Keratinocyte (primary cell): ENCODE measurements around the gene TTC21B. TPM values are rescaled to one million over a fixed set of nuclear protein-coding genes. Genes with fewer than 3 reads are reported as not detected.

Experiments
- DNase-seq: peaks from one replicate; pipeline ENCODE4 v3.0.0-alpha.2; 2011; ENCODE audit warnings: low read depth, missing footprints, low spot score
- FAIRE-seq: peaks from 2 replicates; lab custom pipeline; 2011; peaks lifted over from hg19 to GRCh38; lab: Jason Lieb, UNC
- H2AFZ ChIP-seq: 2 replicates; pipeline ENCODE4 v1.6.0; 2012; ENCODE audit warnings: low read length, control low read depth, inconsistent platforms; ENCODE audit not compliant: control insufficient read depth
- H3K27ac ChIP-seq: 2 replicates; pipeline ENCODE4 v1.5.1; 2011; ENCODE audit warnings: low read length; ENCODE audit not compliant: control insufficient read depth, insufficient read depth
- H3K27me3 ChIP-seq: 3 replicates; pipeline ENCODE4 v1.6.0; 2011; ENCODE audit warnings: low read length; ENCODE audit not compliant: control insufficient read depth, insufficient read depth; ENCODE audit errors: extremely low read depth
- H3K36me3 ChIP-seq, 2 experiments: 2 replicates in 1 of 2; 3 replicates in 1 of 2; pipeline ENCODE4 v1.5.1; 2011; ENCODE audit warnings: low read length in 2 of 2, mild to moderate bottlenecking in 1 of 2; ENCODE audit not compliant: control insufficient read depth in 2 of 2, insufficient read depth in 2 of 2; ENCODE audit errors: extremely low read depth in 1 of 2
- H3K4me1 ChIP-seq: 3 replicates; pipeline ENCODE4 v1.5.1; 2011; ENCODE audit warnings: low read length; ENCODE audit not compliant: control insufficient read depth, insufficient read depth; ENCODE audit errors: extremely low read depth
- H3K4me2 ChIP-seq: 3 replicates; pipeline ENCODE4 v1.6.0; 2011; ENCODE audit warnings: low read depth, low read length; ENCODE audit not compliant: control insufficient read depth, insufficient read depth; ENCODE audit errors: extremely low read depth
- H3K4me3 ChIP-seq, 3 experiments: fragments of 200-600 bp in 1 of 3; sonication (generic) in 1 of 3; 2 replicates in 2 of 3; 3 replicates in 1 of 3; pipeline ENCODE4 v1.5.1; 2011 to 2016; ENCODE audit warnings: low read length in 3 of 3, mild to moderate bottlenecking in 3 of 3, control low read depth in 2 of 3, inconsistent platforms in 1 of 3, low read depth in 1 of 3, mixed read lengths in 1 of 3, mixed run types in 1 of 3, moderate library complexity in 1 of 3; ENCODE audit not compliant: control insufficient read depth in 2 of 3, insufficient read depth in 2 of 3; ENCODE audit errors: extremely low read depth in 1 of 3
- H3K79me2 ChIP-seq: 2 replicates; pipeline ENCODE4 v1.6.0; 2012; ENCODE audit warnings: low read length; ENCODE audit not compliant: control insufficient read depth, insufficient read depth
- H3K9ac ChIP-seq: 3 replicates; pipeline ENCODE4 v1.6.0; 2011; ENCODE audit warnings: low read length; ENCODE audit not compliant: control insufficient read depth, insufficient read depth; ENCODE audit errors: extremely low read depth
- H3K9me1 ChIP-seq: 3 replicates; pipeline ENCODE4 v1.6.0; 2011; ENCODE audit warnings: low read length; ENCODE audit not compliant: control insufficient read depth, insufficient read depth; ENCODE audit errors: extremely low read depth
- H3K9me3 ChIP-seq: 2 replicates; pipeline ENCODE4 v1.5.1; 2012; ENCODE audit warnings: low read depth, low read length; ENCODE audit not compliant: control insufficient read depth
- H4K20me1 ChIP-seq: 3 replicates; pipeline ENCODE4 v1.6.0; 2011; ENCODE audit warnings: low read length; ENCODE audit not compliant: control insufficient read depth, insufficient read depth; ENCODE audit errors: extremely low read depth
- EZH2 ChIP-seq: IDR thresholded peaks from one replicate; pipeline ENCODE4 v1.6.1; 2012; ENCODE audit warnings: inconsistent platforms, mild to moderate bottlenecking, low read length, moderate library complexity
- dilution Hi-C: fragments of 300-500 bp; cut with MboI; formaldehyde crosslinking; loops from one replicate; pipeline ENCODE4 v1.7.0; 2020; ENCODE audit warnings: low sequenced_read_pairs; ENCODE audit not compliant: extremely low pct_ligation_motif_present
- polyA plus RNA-seq, 5 experiments: library from polyadenylated mRNA; depleted of rRNA in 3 of 5; stranded (reverse) in 3 of 5; stranded (forward) in 1 of 5; unstranded in 1 of 5; fragments of >200 nt; gene quantifications; 1 replicate in 1 of 5; 2 replicates in 3 of 5; 3 replicates in 1 of 5; pipeline versions ENCODE4 v1.2.1 to v1.2.3, GENCODE V29; 2011 to 2012; ENCODE audit warnings: missing spikeins in 2 of 5, low read depth in 1 of 5, low replicate concordance in 1 of 5
- TF ChIP-seq, protein P1 (sequence below), 3 experiments: IDR thresholded peaks in 1 of 3; conservative IDR thresholded peaks in 1 of 3; optimal IDR thresholded peaks in 1 of 3; 2 replicates in 2 of 3; 3 replicates in 1 of 3; pipeline versions ENCODE3 to v1.5.1; 2011; ENCODE audit warnings: low read length in 3 of 3, mild to moderate bottlenecking in 3 of 3, moderate library complexity in 2 of 3, control low read depth in 1 of 3, inconsistent platforms in 1 of 3; ENCODE audit not compliant: insufficient read depth in 2 of 3; ENCODE audit errors: extremely low read depth in 1 of 3

Gene TTC21B
- polyA plus RNA-seq, 1 donor (not counting 4 experiments of a cell fraction or from before 2014, with no cell fraction given): 8.0 TPM

GRCh38 chr2:165840333-165840958 lies 113.1 kb downstream of the TTC21B start:
- DNase-seq (no peak), FAIRE-seq (no peak)
- dilution Hi-C loops: no loop called here

DNA sequence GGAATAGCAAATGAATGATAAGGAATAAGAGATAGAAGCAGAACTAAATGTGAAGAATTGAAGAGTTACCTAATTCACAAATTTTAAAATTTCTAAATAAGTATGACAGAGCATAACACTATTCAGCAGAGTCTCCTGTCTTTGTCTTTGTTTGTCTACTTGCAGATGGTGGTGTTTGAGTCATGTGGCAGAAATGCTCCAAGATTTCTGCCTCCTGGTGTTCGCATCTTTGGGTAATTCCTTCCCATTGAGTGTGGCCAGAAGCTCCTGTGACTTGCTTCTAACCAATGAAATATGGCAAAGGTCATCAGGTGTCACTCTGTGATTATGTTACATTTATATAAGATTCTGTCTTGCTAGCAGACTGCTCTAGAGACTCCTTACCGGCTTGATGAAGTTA lies 114.0 kb downstream of the TTC21B start:
- H3K27me3 ChIP-seq: no peaks in the 10 kb centered on the region
- H3K9me1 ChIP-seq: no peaks in the 10 kb centered on the region
- H3K79me2 ChIP-seq: no peaks in the 10 kb centered on the region
- no peak overlapping the region for H3K9ac ChIP-seq
- dilution Hi-C loops: no loop called here
- no peak for DNase-seq
- no peaks in the 10 kb centered on the region for H3K36me3 ChIP-seq
- no peak for TF ChIP-seq EZH2
- TF ChIP-seq, protein P1, sequence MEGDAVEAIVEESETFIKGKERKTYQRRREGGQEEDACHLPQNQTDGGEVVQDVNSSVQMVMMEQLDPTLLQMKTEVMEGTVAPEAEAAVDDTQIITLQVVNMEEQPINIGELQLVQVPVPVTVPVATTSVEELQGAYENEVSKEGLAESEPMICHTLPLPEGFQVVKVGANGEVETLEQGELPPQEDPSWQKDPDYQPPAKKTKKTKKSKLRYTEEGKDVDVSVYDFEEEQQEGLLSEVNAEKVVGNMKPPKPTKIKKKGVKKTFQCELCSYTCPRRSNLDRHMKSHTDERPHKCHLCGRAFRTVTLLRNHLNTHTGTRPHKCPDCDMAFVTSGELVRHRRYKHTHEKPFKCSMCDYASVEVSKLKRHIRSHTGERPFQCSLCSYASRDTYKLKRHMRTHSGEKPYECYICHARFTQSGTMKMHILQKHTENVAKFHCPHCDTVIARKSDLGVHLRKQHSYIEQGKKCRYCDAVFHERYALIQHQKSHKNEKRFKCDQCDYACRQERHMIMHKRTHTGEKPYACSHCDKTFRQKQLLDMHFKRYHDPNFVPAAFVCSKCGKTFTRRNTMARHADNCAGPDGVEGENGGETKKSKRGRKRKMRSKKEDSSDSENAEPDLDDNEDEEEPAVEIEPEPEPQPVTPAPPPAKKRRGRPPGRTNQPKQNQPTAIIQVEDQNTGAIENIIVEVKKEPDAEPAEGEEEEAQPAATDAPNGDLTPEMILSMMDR (optimal IDR thresholded peaks at IDR 0.05 in 1 of 3, IDR thresholded peaks at IDR 0.05 in 1 of 3, conservative IDR thresholded peaks at IDR 0.05 in 1 of 3; ENCODE audit: extremely low read depth in 1 of 3, insufficient read depth in 2 of 3, low read length in 3 of 3): peak in 1 of 3 experiments; percentile 18
- no peak overlapping the region for H2AFZ ChIP-seq
- H3K4me2 ChIP-seq: no peak overlapping the region
- no peaks in the 10 kb centered on the region for H4K20me1 ChIP-seq
- no peaks in the 10 kb centered on the region for H3K9me3 ChIP-seq
- no peak for FAIRE-seq
- H3K27ac ChIP-seq: no peak overlapping the region
- no peak overlapping the region for H3K4me3 ChIP-seq
- H3K4me1 ChIP-seq: peaks cover 5% of the 10 kb centered on the region

More at GRCh38 chr2:165840333-165840958, 113.1 kb downstream of the TTC21B start:
- H3K9me3 ChIP-seq: no peaks in the 10 kb centered on the region
- H3K79me2 ChIP-seq: no peaks in the 10 kb centered on the region
- no peaks in the 10 kb centered on the region for H4K20me1 ChIP-seq
- H3K36me3 ChIP-seq: no peaks in the 10 kb centered on the region
- H3K27me3 ChIP-seq: no peaks in the 10 kb centered on the region
- TF ChIP-seq, protein P1 (optimal IDR thresholded peaks at IDR 0.05 in 1 of 3, IDR thresholded peaks at IDR 0.05 in 1 of 3, conservative IDR thresholded peaks at IDR 0.05 in 1 of 3; ENCODE audit: extremely low read depth in 1 of 3, insufficient read depth in 2 of 3, low read length in 3 of 3): no peak
- TF ChIP-seq EZH2: no peak
- peaks cover 5% of the 10 kb centered on the region for H3K4me1 ChIP-seq
- no peak overlapping the region for H3K4me2 ChIP-seq
- no peaks in the 10 kb centered on the region for H3K9me1 ChIP-seq
- H3K4me3 ChIP-seq: no peak overlapping the region
- no peak overlapping the region for H2AFZ ChIP-seq
- no peak overlapping the region for H3K9ac ChIP-seq
- no peak overlapping the region for H3K27ac ChIP-seq
